ENCODE data around the gene STEEP1. TPM values are rescaled to one million over a fixed set of nuclear protein-coding genes. Genes with fewer than 3 reads are reported as not detected.

Gene STEEP1
- total RNA-seq, 1 experiment from 2014 or later, result 30.4 TPM

DNA sequence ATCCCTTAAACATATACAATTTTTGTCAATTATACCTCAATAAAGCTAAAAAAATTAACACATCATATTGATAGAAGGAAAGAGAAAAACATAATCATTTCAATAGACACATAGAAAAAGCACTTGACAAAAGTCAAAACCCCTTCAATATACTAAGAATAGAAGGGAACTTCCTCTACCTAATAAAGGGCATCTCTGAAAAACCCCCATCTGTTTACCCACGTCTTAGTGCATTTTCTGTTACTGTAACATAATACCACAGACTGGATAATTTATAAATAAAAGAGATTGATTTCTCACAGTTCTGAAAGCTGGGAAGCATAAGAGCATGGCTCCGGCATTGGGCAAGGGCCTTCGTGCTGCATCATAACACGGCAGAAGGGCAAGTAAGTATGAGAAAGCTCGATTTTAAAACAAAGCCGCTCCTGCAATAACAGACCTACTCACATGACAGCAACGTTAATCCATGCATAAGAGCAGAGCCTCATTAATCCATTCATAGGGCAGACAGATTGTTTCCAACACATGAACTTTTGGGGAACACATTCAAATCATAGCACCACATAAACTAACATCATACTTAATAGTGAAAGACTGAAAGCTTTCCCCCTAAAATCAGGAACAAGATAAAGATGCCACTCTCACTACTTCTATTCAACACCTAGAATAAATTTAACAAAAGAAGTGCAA, 15.7 kb downstream of the STEEP1 start:
- Histone ChIP-seq H3K79me2 (ENCODE audit: insufficient read depth, low read length) (no peaks in the 10 kb centered on the region), H2BK20ac (ENCODE audit: low read depth, low read length, poor library complexity, severe bottlenecking) (no peak overlapping the region), H2BK120ac (ENCODE audit: low read depth, low read length, poor library complexity, severe bottlenecking) (no peak overlapping the region), H3K27ac (ENCODE audit: insufficient read length, low read depth, low read length) (no peak overlapping the region), H3K4me1 (ENCODE audit: insufficient read depth, low read length) (no peaks in the 10 kb centered on the region), H3K4me2 (ENCODE audit: insufficient read depth, insufficient read length, low read length) (no peak overlapping the region), H3T11ph (ENCODE audit: low read length) (no peak overlapping the region), H2AFZ (ENCODE audit: low read length) (no peak overlapping the region), H3K14ac (ENCODE audit: insufficient read depth, low read length) (no peak overlapping the region), H3K9ac (ENCODE audit: extremely low read depth, insufficient read length, low read length) (no peak overlapping the region), H3K18ac (ENCODE audit: insufficient read length, low read depth, low read length) (no peak overlapping the region), H3K27me3 (ENCODE audit: insufficient read depth, low read length) (no peaks in the 10 kb centered on the region), H4K91ac (ENCODE audit: insufficient read length, low read depth, low read length) (no peak overlapping the region), H3K56ac (ENCODE audit: insufficient read length, low read depth, low read length) (no peak overlapping the region), H4K8ac (replicated peaks; ENCODE audit: insufficient read length, low read depth, low read length) (no peak overlapping the region), H3K79me1 (ENCODE audit: insufficient read depth, low read depth, low read length, poor library complexity, severe bottlenecking) (no peaks in the 10 kb centered on the region), H4K5ac (ENCODE audit: insufficient read length, low read depth, low read length) (no peak overlapping the region), H3K9me3 (ENCODE audit: control insufficient read depth, low read depth, low read length) (peaks cover 4% of the 10 kb centered on the region), H2BK12ac (ENCODE audit: insufficient read length, low read depth, low read length) (no peak overlapping the region), H3K4ac (ENCODE audit: low read depth, low read length) (no peak overlapping the region), H3K23ac (ENCODE audit: insufficient read length, low read depth, low read length) (no peak overlapping the region), H3K23me2 (ENCODE audit: insufficient read length, low read depth, low read length, poor library complexity, severe bottlenecking) (no peaks in the 10 kb centered on the region), H2AK5ac (ENCODE audit: insufficient read length, low read length) (no peak overlapping the region), H2BK15ac (ENCODE audit: low read depth, low read length) (no peak overlapping the region), H2BK5ac (ENCODE audit: insufficient read length, low read length) (no peak overlapping the region), H4K20me1 (ENCODE audit: control insufficient read depth, insufficient read depth, insufficient read length) (no peaks in the 10 kb centered on the region)
- Mint-ChIP-seq H3K9me3 (peaks cover 60% of the 10 kb centered on the region in 2 experiments), H3K4me1 (no peaks in the 10 kb centered on the region), H3K27ac (no peak overlapping the region), H3K36me3 (ENCODE audit: insufficient read depth in 1 of 3, low read depth in 3 of 3) (peaks cover 0 to 12% (median 0%) of the 10 kb centered on the region in 3 experiments; a peak in 3 of 7 replicates), H3K4me3 (no peak overlapping the region), H3K27me3 (ENCODE audit: low read depth) (no peaks in the 10 kb centered on the region)
- no CpG with 5 or more reads among the region's 7 CpGs for WGBS (ENCODE audit: extremely low coverage, insufficient read length, low lambda C conversion rate)
- no peak for TF ChIP-seq CTCF (conservative IDR thresholded peaks at IDR 0.05)
- no peak for DNase-seq

Data from H9 (cell line).